SH-SY5Y (cell line): ENCODE measurements around the gene WWOX.

Experiments used
- GATA2 ChIP-seq: IDR thresholded peaks from 2 replicates; pipeline ENCODE4 v1.6.1; 2011; ENCODE audit warnings: mild to moderate bottlenecking, low read depth, low read length
- GATA3 ChIP-seq: IDR thresholded peaks from 2 replicates; pipeline ENCODE4 v1.6.1; 2011; ENCODE audit warnings: low read depth, mild to moderate bottlenecking, low read length, moderate library complexity

DNA sequence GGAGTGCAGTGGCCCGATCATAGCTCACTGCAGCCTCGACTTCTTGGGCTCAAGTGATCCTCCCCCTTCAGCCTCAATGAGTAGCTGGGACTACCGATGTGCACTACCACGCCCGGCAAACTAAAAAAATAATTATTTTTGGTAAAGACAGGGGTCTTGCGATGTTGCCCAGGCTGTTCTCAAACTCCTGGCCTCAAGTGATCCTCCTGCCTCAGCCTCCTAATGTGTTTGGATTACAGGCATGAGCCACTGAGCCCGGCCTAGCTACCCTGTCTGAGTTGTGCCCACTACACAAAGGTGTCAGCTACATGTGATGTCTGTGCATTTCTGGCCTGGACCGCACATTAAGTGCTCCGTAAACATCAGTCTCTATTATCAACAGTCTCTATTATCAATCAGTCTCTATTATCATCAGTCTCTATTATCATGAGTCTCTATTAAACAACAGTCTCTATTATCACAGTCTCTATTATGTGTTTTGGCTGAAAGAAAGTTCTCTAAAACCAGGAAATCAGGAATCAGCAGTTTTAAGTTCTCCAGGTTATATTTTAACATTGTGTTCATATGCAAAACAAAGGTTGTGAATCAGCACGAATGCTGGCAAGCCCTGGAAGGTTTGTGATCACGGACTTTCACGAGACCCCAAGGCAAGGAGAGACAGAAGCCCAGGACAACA lies 721 bp upstream of the WWOX start:
- no peak for TF ChIP-seq GATA2
- TF ChIP-seq GATA3: no peak
